Right lobe of liver (tissue), 5 donors: ENCODE data around the gene RNH1. TPM values are rescaled to one million over a fixed set of nuclear protein-coding genes. Genes with fewer than 3 reads are reported as not detected.

Experiments
- total RNA-seq, 6 experiments: library from RNA; depleted of rRNA in 2 of 6; stranded (reverse); fragments of >200 nt in 2 of 6; fragmentation: NEBNext Ultra II Directional in 3 of 6; extraction: Animal tissue kit (Norgen Biotek cat#: 25700) in 3 of 6; gene quantifications; one replicate each; pipeline versions ENCODE4 v1.1.0 to v1.2.4, GENCODE V29; 2016 to 2023
- donor health status: DM: no; HTN: no; CAD: no.
- donor health status: DM: no; HTN: no; CAD: no.
- donor health status: DM: no; HTN: yes; CAD: no.
- donor health status: DM: no; HTN: yes; CAD: no.

RNH1 gene
- total RNA-seq, 6 experiments from 2014 or later = 66.4 to 135 (median 76.2) TPM

Other genes starting within 250 kb of the RNH1 start
- 1 to 10 TPM in 4 of 6 experiments, under 1 TPM in 2; 0.22 to 6.2 (median 1.6) TPM for gene NLRP6, start 228.8 kb downstream of the RNH1 start, total RNA-seq
- gene PGGHG, start 218.1 kb downstream of the RNH1 start, total RNA-seq = 100 to 1,000 TPM in 1 of 6 experiments, 10 to 100 TPM in 4, 1 to 10 TPM in 1; 7.7 to 110 (median 13.8) TPM
- not detected for gene IFITM5, start 207.7 kb downstream of the RNH1 start, total RNA-seq
- gene IFITM2, start 199.4 kb downstream of the RNH1 start, total RNA-seq = 100 to 1,000 TPM; 157 to 624 (median 390) TPM
- 100 to 1,000 TPM in 2 of 6 experiments, 10 to 100 TPM in 4; 15.7 to 159 (median 72.5) TPM for gene IFITM1, start 193.2 kb downstream of the RNH1 start, total RNA-seq
- gene IFITM3, start 186.4 kb downstream of the RNH1 start, total RNA-seq = 1,000 to 10,000 TPM in 1 of 6 experiments, 100 to 1,000 TPM in 5; 445 to 1,124 (median 694) TPM
- gene B4GALNT4, start 137.7 kb downstream of the RNH1 start, total RNA-seq = under 1 TPM in 2 of 6 experiments, not detected in 4; 0.05 to 0.07 TPM
- 1 to 10 TPM in 1 of 6 experiments, under 1 TPM in 2, not detected in 3; 0.43 to 1.5 (median 0.47) TPM for gene PKP3, start 113.0 kb downstream of the RNH1 start, total RNA-seq
- 100 to 1,000 TPM in 2 of 6 experiments, 10 to 100 TPM in 4; 48.2 to 133 (median 66.3) TPM for gene SIGIRR, start 92.2 kb downstream of the RNH1 start, total RNA-seq
- 1 to 10 TPM in 1 of 6 experiments, under 1 TPM in 4, not detected in 1; 0.09 to 1.0 (median 0.28) TPM for gene ANO9, start 65.2 kb downstream of the RNH1 start, total RNA-seq
- gene PTDSS2, start 57.0 kb downstream of the RNH1 start, total RNA-seq = 10 to 100 TPM in 4 of 6 experiments, 1 to 10 TPM in 2; 8.4 to 21.9 (median 11.4) TPM
- 10 to 100 TPM in 5 of 6 experiments, 1 to 10 TPM in 1; 7.6 to 20.9 (median 14.8) TPM for gene HRAS, start 28.3 kb upstream of the RNH1 start, total RNA-seq
- 1 to 10 TPM in 1 of 6 experiments, under 1 TPM in 4, not detected in 1; 0.12 to 1.1 (median 0.71) TPM for gene LRRC56, start 30.3 kb upstream of the RNH1 start, total RNA-seq
- gene LMNTD2, start 53.5 kb upstream of the RNH1 start, total RNA-seq = 10 to 100 TPM in 1 of 6 experiments, 1 to 10 TPM in 5; 4.7 to 14.7 (median 7.9) TPM
- gene RASSF7, start 53.7 kb upstream of the RNH1 start, total RNA-seq = 10 to 100 TPM; 20.5 to 61.1 (median 39.5) TPM
- gene PHRF1, start 69.2 kb upstream of the RNH1 start, total RNA-seq = 10 to 100 TPM; 15.4 to 21.9 (median 20.3) TPM
- 10 to 100 TPM; 27.3 to 72.8 (median 47.7) TPM for gene IRF7, start 108.7 kb upstream of the RNH1 start, total RNA-seq
- gene CDHR5, start 117.7 kb upstream of the RNH1 start, total RNA-seq = 100 to 1,000 TPM in 2 of 6 experiments, 10 to 100 TPM in 4; 59.4 to 162 (median 80.7) TPM
- not detected for gene SCT, start 119.9 kb upstream of the RNH1 start, total RNA-seq
- under 1 TPM in 4 of 6 experiments, not detected in 2; 0.31 to 0.90 (median 0.41) TPM for gene DRD4, start 130.0 kb upstream of the RNH1 start, total RNA-seq
- 10 to 100 TPM; 11.3 to 17.9 (median 14.0) TPM for gene DEAF1, start 188.0 kb upstream of the RNH1 start, total RNA-seq
- gene TMEM80, start 188.6 kb upstream of the RNH1 start, total RNA-seq = 10 to 100 TPM in 3 of 6 experiments, 1 to 10 TPM in 3; 6.9 to 15.5 (median 10.5) TPM
- 100 to 1,000 TPM in 5 of 6 experiments, 10 to 100 TPM in 1; 95.8 to 184 (median 120) TPM for gene EPS8L2, start 199.0 kb upstream of the RNH1 start, total RNA-seq
- gene TALDO1, start 240.2 kb upstream of the RNH1 start, total RNA-seq = 100 to 1,000 TPM; 102 to 184 (median 150) TPM